HCT116 (cell line): Measurements from ENCODE around the gene EIF3B. TPM values are rescaled to one million over a fixed set of nuclear protein-coding genes. Genes with fewer than 3 reads are reported as not detected.
A peak's percentile ranks its signal among the peaks of the same experiment; 100 is the strongest.

Experiments
- ATAC-seq: fragments of 200-7000 bp; cut with Tn5 transposase; 2 replicates; pipeline ENCODE4 v1.9.1; 2020; ENCODE audit warnings: mild to moderate bottlenecking, moderate library complexity
- BruUV-seq: library from RNA; stranded (reverse); fragments of 400-500 nt; replicated peaks from 2 replicates; lab custom pipeline; 2021; lab: Mats Ljungman, UMichigan
- CTCF ChIA-PET: fragments of 300-600 bp; sonication (Branson Sonifier 250); formaldehyde crosslinking; loops from one replicate; lab custom pipeline; 2021; ENCODE audit warnings: antibody characterized with exemption; lab: Charles Lee
- POLR2A ChIA-PET: fragments of 300-600, 350-600 bp; sonication (Branson Sonifier 250); formaldehyde crosslinking; loops from one replicate; lab custom pipeline; 2021; ENCODE audit warnings: antibody characterized with exemption; lab: Charles Lee
- RAD21 ChIA-PET, 2 experiments: fragments of 300-600 bp; sonication (Branson Sonifier 250); formaldehyde crosslinking; loops; one replicate each; lab custom pipeline; 2023; ENCODE audit warnings: low total read pairs in 2 of 2; ENCODE audit not compliant: uncharacterized antibody in 2 of 2, unreplicated experiment in 2 of 2, low non-redundant PET in 1 of 2; lab: Charles Lee
- DNase-seq: peaks from one replicate; pipeline ENCODE4 v3.0.0-alpha.2; 2010; ENCODE audit warnings: low read depth, low spot score
- H2AFZ ChIP-seq: fragments of 200-600 bp; shearing (Covaris generic), sonication (generic); 2 replicates; pipeline ENCODE4 v1.6.1; 2017; ENCODE audit warnings: low read depth, mixed run types, mixed read lengths, antibody characterized with exemption, low read length; ENCODE audit not compliant: poor library complexity, severe bottlenecking
- H3K27ac ChIP-seq: 2 replicates; pipeline ENCODE4 v1.5.1; 2012; ENCODE audit warnings: low read depth, low read length
- H3K27me3 ChIP-seq: fragments of 200-600 bp; sonication (generic); 2 replicates; pipeline ENCODE4 v1.6.1; 2016; ENCODE audit warnings: mixed run types, low read length, mixed read lengths; ENCODE audit not compliant: insufficient read depth
- H3K36me3 ChIP-seq, 2 experiments: fragments of 200-500 bp in 1 of 2; fragments of 200-600 bp in 1 of 2; sonication (Bioruptor generic) in 1 of 2; sonication (generic) in 1 of 2; 2 replicates each; pipeline versions ENCODE4 v1.5.1 to v1.6.1; 2014 to 2016; ENCODE audit warnings: low read length in 2 of 2, inconsistent platforms in 1 of 2, mixed read lengths in 1 of 2, mixed run types in 1 of 2; ENCODE audit not compliant: insufficient read depth in 2 of 2, control insufficient read depth in 1 of 2
- H3K4me1 ChIP-seq, 2 experiments: fragments of 200-600 bp in 1 of 2; sonication (generic) in 1 of 2; 2 replicates each; pipeline versions ENCODE4 v1.5.1 to v1.6.1; 2012 to 2017; ENCODE audit warnings: low read length in 2 of 2, inconsistent platforms in 1 of 2, mild to moderate bottlenecking in 1 of 2, mixed read lengths in 1 of 2, mixed run types in 1 of 2, moderate library complexity in 1 of 2; ENCODE audit not compliant: insufficient read depth in 2 of 2, control insufficient read depth in 1 of 2
- H3K4me2 ChIP-seq: fragments of 200-600 bp; sonication (generic); 2 replicates; pipeline ENCODE4 v1.6.1; 2017; ENCODE audit warnings: mixed run types, low read length, mixed read lengths
- H3K4me3 ChIP-seq, 2 experiments: fragments of 200-600 bp in 1 of 2; sonication (generic) in 1 of 2; replicated peaks in 1 of 2; 2 replicates each; pipeline ENCODE4 v1.5.1; 2011 to 2016; ENCODE audit warnings: low read length in 2 of 2, control low read depth in 1 of 2, low read depth in 1 of 2, mild to moderate bottlenecking in 1 of 2, mixed read lengths in 1 of 2, mixed run types in 1 of 2
- H3K79me2 ChIP-seq: fragments of 200-600 bp; sonication (generic); 2 replicates; pipeline ENCODE4 v1.6.1; 2017; ENCODE audit warnings: mild to moderate bottlenecking, mixed run types, low read length, moderate library complexity, mixed read lengths; ENCODE audit not compliant: insufficient read depth
- H3K9ac ChIP-seq: fragments of 200-600 bp; sonication (generic); 2 replicates; pipeline ENCODE4 v1.6.1; 2016; ENCODE audit warnings: low read length, mixed read lengths
- H3K9me2 ChIP-seq: fragments of 200-600 bp; sonication (generic), shearing (Covaris generic); 2 replicates; pipeline ENCODE4 v1.6.1; 2017; ENCODE audit warnings: mixed run types, mild to moderate bottlenecking, moderate library complexity; ENCODE audit not compliant: insufficient read depth
- H3K9me3 ChIP-seq, 2 experiments: fragments of 200-500 bp in 1 of 2; fragments of 200-600 bp in 1 of 2; sonication (Bioruptor generic) in 1 of 2; sonication (generic) in 1 of 2; 2 replicates each; pipeline ENCODE4 v1.6.1; 2014 to 2017; ENCODE audit warnings: low read length in 2 of 2, mixed read lengths in 2 of 2, inconsistent platforms in 1 of 2, low read depth in 1 of 2, mild to moderate bottlenecking in 1 of 2, mixed run types in 1 of 2, moderate library complexity in 1 of 2; ENCODE audit not compliant: control insufficient read depth in 1 of 2, insufficient read depth in 1 of 2
- H4K20me1 ChIP-seq: fragments of 200-600 bp; sonication (generic), shearing (Covaris generic); 2 replicates; pipeline ENCODE4 v1.6.1; 2017; ENCODE audit warnings: mixed run types, mild to moderate bottlenecking, moderate library complexity; ENCODE audit not compliant: insufficient read depth
- ATF3 ChIP-seq: IDR thresholded peaks from 2 replicates; pipeline ENCODE4 v1.6.1; 2012
- CBX3 ChIP-seq: IDR thresholded peaks from 2 replicates; pipeline ENCODE4 v1.6.1; 2012; ENCODE audit warnings: low read depth
- CEBPB ChIP-seq: IDR thresholded peaks from 2 replicates; pipeline ENCODE4 v1.6.1; 2012; ENCODE audit warnings: low read depth
- ELF1 ChIP-seq: IDR thresholded peaks from 2 replicates; pipeline ENCODE4 v1.6.1; 2012; ENCODE audit warnings: low read depth, borderline replicate concordance
- EZH2 ChIP-seq: fragments of 200-600 bp; sonication (generic); IDR thresholded peaks from 2 replicates; pipeline ENCODE4 v1.6.1; 2017; ENCODE audit warnings: antibody characterized with exemption, mixed run types
- EZH2phosphoT487 ChIP-seq: fragments of 200-600 bp; IDR thresholded peaks from 2 replicates; pipeline ENCODE4 v1.6.1; 2018; ENCODE audit warnings: antibody characterized with exemption, borderline replicate concordance
- FOSL1 ChIP-seq: IDR thresholded peaks from 2 replicates; pipeline ENCODE4 v1.6.1; 2012; ENCODE audit warnings: low read depth
- JUND ChIP-seq: IDR thresholded peaks from 2 replicates; pipeline ENCODE4 v1.6.1; 2012
- POLR2AphosphoS5 ChIP-seq: IDR thresholded peaks from 2 replicates; pipeline ENCODE4 v1.6.1; 2011; ENCODE audit warnings: mild to moderate bottlenecking, low read depth, low read length, moderate library complexity
- REST ChIP-seq: IDR thresholded peaks from 2 replicates; pipeline ENCODE4 v1.6.1; 2012; ENCODE audit warnings: low read depth
- SIN3A ChIP-seq: IDR thresholded peaks from 2 replicates; pipeline ENCODE4 v1.6.1; 2012; ENCODE audit warnings: low read depth
- SRF ChIP-seq: IDR thresholded peaks from 2 replicates; pipeline ENCODE4 v1.6.1; 2012; ENCODE audit warnings: low read depth
- YY1 ChIP-seq: IDR thresholded peaks from 2 replicates; pipeline ENCODE4 v1.6.1; 2011; ENCODE audit warnings: low read length, low read depth, moderate library complexity, mild to moderate bottlenecking; ENCODE audit not compliant: insufficient replicate concordance; ENCODE audit errors: extremely low read depth
- ZFX ChIP-seq: fragments of 450-650 bp; IDR thresholded peaks from 2 replicates; pipeline ENCODE4 v1.6.1; 2017
- ZNF274 ChIP-seq: fragments of 200-500 bp; sonication (Bioruptor generic); IDR thresholded peaks from 2 replicates; pipeline ENCODE4 v1.6.1; 2014; ENCODE audit warnings: mild to moderate bottlenecking, low read depth, low read length, inconsistent platforms
- intact Hi-C: fragments of 100-400 bp; cut with micrococcal nuclease; formaldehyde crosslinking; loops from 2 replicates; pipeline ENCODE4 v1.10.0; 2022
- total RNA-seq: library from RNA; stranded (reverse); gene quantifications from one replicate; pipeline ENCODE4 v1.2.1, GENCODE V29; 2021; ENCODE audit not compliant: unreplicated experiment
- TF ChIP-seq, protein P1 (sequence below): IDR thresholded peaks from 2 replicates; pipeline ENCODE4 v1.6.1; 2012
- TF ChIP-seq, protein P2 (sequence below), 3 experiments: fragments of 200-600 bp in 1 of 3; sonication (generic) in 1 of 3; IDR thresholded peaks in 2 of 3; conservative IDR thresholded peaks in 1 of 3; 2 replicates each; pipeline ENCODE4 v1.5.1; 2012 to 2017; ENCODE audit warnings: low read depth in 2 of 3, low read length in 2 of 3, antibody characterized with exemption in 1 of 3, borderline replicate concordance in 1 of 3, control low read depth in 1 of 3, mild to moderate bottlenecking in 1 of 3, mixed read lengths in 1 of 3, mixed run types in 1 of 3, moderate library complexity in 1 of 3; ENCODE audit not compliant: insufficient read depth in 1 of 3

EIF3B gene
- total RNA-seq, 1 experiment from 2014 or later, result 324 TPM

DNA sequence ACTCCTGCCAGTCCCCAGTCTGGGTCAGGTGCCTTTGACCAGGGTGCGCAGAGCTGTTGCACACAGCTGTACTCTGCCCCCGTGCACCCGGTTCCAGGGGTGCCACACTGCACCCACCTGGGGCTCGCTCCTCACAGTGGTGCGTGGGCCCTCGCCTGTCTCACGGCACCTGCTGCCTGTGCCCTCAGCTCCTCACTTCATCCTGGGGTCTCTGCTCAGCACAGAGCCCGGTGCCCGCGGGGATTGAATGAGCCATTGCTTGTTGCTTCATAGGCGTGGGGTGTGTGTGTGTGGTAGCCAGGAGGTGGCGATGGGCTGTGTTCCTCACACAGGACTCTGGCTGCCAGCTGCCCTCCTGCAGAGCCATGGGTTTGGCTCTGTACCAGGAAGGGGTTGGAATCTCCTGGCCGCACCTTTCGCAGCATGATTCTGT lies 18.5 kb downstream of the EIF3B start:
- H4K20me1 ChIP-seq, result no peaks in the 10 kb centered on the region
- ChIA-PET POLR2A (no interaction called here), CTCF (no interaction called here), RAD21 (no interaction called here)
- intact Hi-C loops, result no loop called here
- H3K79me2 ChIP-seq, result peaks cover 86% of the 10 kb centered on the region
- no peaks in the 10 kb centered on the region for H3K27me3 ChIP-seq
- H2AFZ ChIP-seq, result no peak overlapping the region
- no peak for TF ChIP-seq JUND
- TF ChIP-seq CBX3, result no peak
- TF ChIP-seq SRF, result no peak
- no peak for TF ChIP-seq ZNF274
- TF ChIP-seq REST, result no peak
- TF ChIP-seq EZH2phosphoT487, result no peak
- no peak for TF ChIP-seq EZH2
- TF ChIP-seq ELF1, result no peak
- TF ChIP-seq, protein P1, sequence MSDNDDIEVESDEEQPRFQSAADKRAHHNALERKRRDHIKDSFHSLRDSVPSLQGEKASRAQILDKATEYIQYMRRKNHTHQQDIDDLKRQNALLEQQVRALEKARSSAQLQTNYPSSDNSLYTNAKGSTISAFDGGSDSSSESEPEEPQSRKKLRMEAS, result no peak
- TF ChIP-seq ATF3, result no peak
- TF ChIP-seq, protein P2, sequence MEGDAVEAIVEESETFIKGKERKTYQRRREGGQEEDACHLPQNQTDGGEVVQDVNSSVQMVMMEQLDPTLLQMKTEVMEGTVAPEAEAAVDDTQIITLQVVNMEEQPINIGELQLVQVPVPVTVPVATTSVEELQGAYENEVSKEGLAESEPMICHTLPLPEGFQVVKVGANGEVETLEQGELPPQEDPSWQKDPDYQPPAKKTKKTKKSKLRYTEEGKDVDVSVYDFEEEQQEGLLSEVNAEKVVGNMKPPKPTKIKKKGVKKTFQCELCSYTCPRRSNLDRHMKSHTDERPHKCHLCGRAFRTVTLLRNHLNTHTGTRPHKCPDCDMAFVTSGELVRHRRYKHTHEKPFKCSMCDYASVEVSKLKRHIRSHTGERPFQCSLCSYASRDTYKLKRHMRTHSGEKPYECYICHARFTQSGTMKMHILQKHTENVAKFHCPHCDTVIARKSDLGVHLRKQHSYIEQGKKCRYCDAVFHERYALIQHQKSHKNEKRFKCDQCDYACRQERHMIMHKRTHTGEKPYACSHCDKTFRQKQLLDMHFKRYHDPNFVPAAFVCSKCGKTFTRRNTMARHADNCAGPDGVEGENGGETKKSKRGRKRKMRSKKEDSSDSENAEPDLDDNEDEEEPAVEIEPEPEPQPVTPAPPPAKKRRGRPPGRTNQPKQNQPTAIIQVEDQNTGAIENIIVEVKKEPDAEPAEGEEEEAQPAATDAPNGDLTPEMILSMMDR (IDR thresholded peaks at IDR 0.05 in 2 of 3, conservative IDR thresholded peaks at IDR 0.05 in 1 of 3; ENCODE audit: borderline replicate concordance in 1 of 3, insufficient read depth in 1 of 3, low read depth in 2 of 3, low read length in 2 of 3), result no peak
- no peak for TF ChIP-seq ZFX
- no peak for TF ChIP-seq SIN3A
- TF ChIP-seq FOSL1, result no peak
- no peak for TF ChIP-seq YY1
- no peak for TF ChIP-seq CEBPB
- TF ChIP-seq POLR2AphosphoS5, result no peak
- H3K4me2 ChIP-seq, result no peak overlapping the region
- peaks cover 73 to 87% of the 10 kb centered on the region in 2 experiments for H3K36me3 ChIP-seq
- no peak overlapping the region for H3K9ac ChIP-seq
- H3K4me1 ChIP-seq, result no peaks in the 10 kb centered on the region
- ATAC-seq, result 0 out of 2 replicates have a peak, but pooled peaks have one; percentile 30
- no peak overlapping the region for H3K27ac ChIP-seq
- DNase-seq, result no peak
- H3K4me3 ChIP-seq, result no peak overlapping the region
- no TSS peak for BruUV-seq
- H3K9me3 ChIP-seq, result no peaks in the 10 kb centered on the region
- H3K9me2 ChIP-seq, result no peaks in the 10 kb centered on the region
